Smooth muscle cell (in vitro differentiated cells): ENCODE results near the gene COX8A. TPM values are rescaled to one million over a fixed set of nuclear protein-coding genes. Genes with fewer than 3 reads are reported as not detected.
A peak's percentile ranks its signal among the peaks of the same experiment; 100 is the strongest.

ENCODE experiments used
- DNase-seq: peaks from one replicate; lab custom pipeline; 2025; ENCODE audit not compliant: unreplicated experiment; lab: John Stamatoyannopoulos, UW
- H2AFZ ChIP-seq: fragments of 200-600 bp; sonication (generic); 2 replicates; pipeline ENCODE4 v1.6.0; 2016; ENCODE audit warnings: antibody characterized with exemption, low read depth, mild to moderate bottlenecking
- H3F3A ChIP-seq: fragments of 200-600 bp; sonication (generic); 2 replicates; pipeline ENCODE4 v1.6.0; 2017; ENCODE audit warnings: antibody characterized with exemption, low read depth
- H3K27ac ChIP-seq: fragments of 200-600 bp; sonication (generic); 2 replicates; pipeline ENCODE4 v1.5.1; 2016; ENCODE audit warnings: low read depth, mild to moderate bottlenecking
- H3K27me3 ChIP-seq: fragments of 200-600 bp; sonication (generic); 2 replicates; pipeline ENCODE4 v1.6.1; 2016; ENCODE audit warnings: low read depth, mild to moderate bottlenecking
- H3K36me3 ChIP-seq: fragments of 200-600 bp; sonication (generic); 2 replicates; pipeline ENCODE4 v1.5.1; 2016; ENCODE audit warnings: low read depth
- H3K4me1 ChIP-seq: fragments of 200-600 bp; sonication (generic); 2 replicates; pipeline ENCODE4 v1.5.1; 2016; ENCODE audit warnings: low read depth
- H3K4me2 ChIP-seq: fragments of 200-600 bp; sonication (generic); 2 replicates; pipeline ENCODE4 v1.6.0; 2016; ENCODE audit warnings: mild to moderate bottlenecking
- H3K4me3 ChIP-seq: fragments of 200-600 bp; sonication (generic); 2 replicates; pipeline ENCODE4 v1.5.1; 2016; ENCODE audit warnings: mild to moderate bottlenecking
- H3K79me2 ChIP-seq: fragments of 200-600 bp; sonication (generic); 2 replicates; pipeline ENCODE4 v1.6.0; 2016; ENCODE audit warnings: low read depth, mild to moderate bottlenecking
- H3K9ac ChIP-seq: fragments of 200-600 bp; sonication (generic); 2 replicates; pipeline ENCODE4 v1.6.0; 2016; ENCODE audit warnings: low read depth
- H3K9me3 ChIP-seq: fragments of 200-600 bp; sonication (generic); replicated peaks from 2 replicates; pipeline ENCODE4 v1.5.1; 2016; ENCODE audit warnings: low read depth
- H4K20me1 ChIP-seq: fragments of 200-600 bp; sonication (generic); 2 replicates; pipeline ENCODE4 v1.6.0; 2016; ENCODE audit warnings: low read depth
- WGBS: methylation state at CpG from one replicate; pipeline ENCODE4 v1.1.7; 2016; ENCODE audit warnings: low lambda C conversion rate; 5-methylcytosine and 5-hydroxymethylcytosine counted together
- polyA plus RNA-seq: library from polyadenylated mRNA; unstranded; fragments of >200 nt; fragmentation: Nextera tagmentation; extraction: Ambion mirVana; gene quantifications from 2 replicates; pipeline ENCODE4 v1.2.1, GENCODE V29; 2016
- total RNA-seq: library from RNA; depleted of rRNA; stranded (reverse); fragments of >200 nt; gene quantifications from 2 replicates; pipeline ENCODE4 v1.2.3, GENCODE V29; 2014
- TF ChIP-seq, protein P1 (sequence below): fragments of 200-600 bp; sonication (generic); IDR thresholded peaks from 2 replicates; pipeline ENCODE4 v1.5.1; 2017; ENCODE audit warnings: borderline replicate concordance, mild to moderate bottlenecking, antibody characterized with exemption; ENCODE audit not compliant: insufficient read depth, poor library complexity, severe bottlenecking

The COX8A gene
- total and polyA plus RNA-seq, 2 experiments from 2014 or later = 534 to 551 TPM

DNA sequence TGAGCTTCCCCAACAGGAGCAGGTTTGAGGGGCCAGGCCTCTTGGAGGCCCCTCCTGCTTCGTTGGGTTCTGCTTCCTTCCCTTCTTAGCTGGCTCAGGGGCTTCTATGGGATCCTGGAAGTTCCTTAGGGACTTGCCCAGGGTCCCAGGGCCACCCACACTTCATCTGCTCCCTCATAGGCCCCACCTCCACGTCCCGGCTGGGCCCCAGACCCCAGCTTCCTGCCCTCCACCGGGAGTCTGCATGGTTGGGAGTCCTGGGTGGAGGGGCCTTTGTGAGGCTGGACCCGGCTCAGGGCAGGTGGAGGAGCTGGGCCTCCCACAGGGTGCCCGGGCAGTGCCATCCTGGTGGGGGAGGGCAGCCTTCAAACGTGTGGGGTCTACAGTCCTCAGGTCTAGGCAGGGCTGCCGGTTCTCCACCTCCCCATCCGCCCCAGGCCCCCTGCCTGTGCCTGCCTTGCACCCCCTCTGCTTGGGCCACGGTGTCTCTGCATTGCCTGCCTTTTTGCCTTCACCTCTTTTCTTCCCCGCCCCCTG is 23.4 kb downstream of the COX8A start:
- Histone ChIP-seq H2AFZ (no peak overlapping the region), H3K4me1 (peaks cover 21% of the 10 kb centered on the region), H3K4me3 (no peak overlapping the region), H3K36me3 (no peaks in the 10 kb centered on the region), H3K9me3 (no peaks in the 10 kb centered on the region), H3K27ac (no peak overlapping the region), H3K9ac (no peak overlapping the region), H3K27me3 (no peaks in the 10 kb centered on the region), H4K20me1 (peaks cover 75% of the 10 kb centered on the region), H3F3A (no peaks in the 10 kb centered on the region), H3K4me2 (no peak overlapping the region), H3K79me2 (no peaks in the 10 kb centered on the region)
- no peak for DNase-seq
- TF ChIP-seq, protein P1, sequence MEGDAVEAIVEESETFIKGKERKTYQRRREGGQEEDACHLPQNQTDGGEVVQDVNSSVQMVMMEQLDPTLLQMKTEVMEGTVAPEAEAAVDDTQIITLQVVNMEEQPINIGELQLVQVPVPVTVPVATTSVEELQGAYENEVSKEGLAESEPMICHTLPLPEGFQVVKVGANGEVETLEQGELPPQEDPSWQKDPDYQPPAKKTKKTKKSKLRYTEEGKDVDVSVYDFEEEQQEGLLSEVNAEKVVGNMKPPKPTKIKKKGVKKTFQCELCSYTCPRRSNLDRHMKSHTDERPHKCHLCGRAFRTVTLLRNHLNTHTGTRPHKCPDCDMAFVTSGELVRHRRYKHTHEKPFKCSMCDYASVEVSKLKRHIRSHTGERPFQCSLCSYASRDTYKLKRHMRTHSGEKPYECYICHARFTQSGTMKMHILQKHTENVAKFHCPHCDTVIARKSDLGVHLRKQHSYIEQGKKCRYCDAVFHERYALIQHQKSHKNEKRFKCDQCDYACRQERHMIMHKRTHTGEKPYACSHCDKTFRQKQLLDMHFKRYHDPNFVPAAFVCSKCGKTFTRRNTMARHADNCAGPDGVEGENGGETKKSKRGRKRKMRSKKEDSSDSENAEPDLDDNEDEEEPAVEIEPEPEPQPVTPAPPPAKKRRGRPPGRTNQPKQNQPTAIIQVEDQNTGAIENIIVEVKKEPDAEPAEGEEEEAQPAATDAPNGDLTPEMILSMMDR = no peak
- 88% methylated on average over 11 of the region's 11 CpGs for WGBS

DNA sequence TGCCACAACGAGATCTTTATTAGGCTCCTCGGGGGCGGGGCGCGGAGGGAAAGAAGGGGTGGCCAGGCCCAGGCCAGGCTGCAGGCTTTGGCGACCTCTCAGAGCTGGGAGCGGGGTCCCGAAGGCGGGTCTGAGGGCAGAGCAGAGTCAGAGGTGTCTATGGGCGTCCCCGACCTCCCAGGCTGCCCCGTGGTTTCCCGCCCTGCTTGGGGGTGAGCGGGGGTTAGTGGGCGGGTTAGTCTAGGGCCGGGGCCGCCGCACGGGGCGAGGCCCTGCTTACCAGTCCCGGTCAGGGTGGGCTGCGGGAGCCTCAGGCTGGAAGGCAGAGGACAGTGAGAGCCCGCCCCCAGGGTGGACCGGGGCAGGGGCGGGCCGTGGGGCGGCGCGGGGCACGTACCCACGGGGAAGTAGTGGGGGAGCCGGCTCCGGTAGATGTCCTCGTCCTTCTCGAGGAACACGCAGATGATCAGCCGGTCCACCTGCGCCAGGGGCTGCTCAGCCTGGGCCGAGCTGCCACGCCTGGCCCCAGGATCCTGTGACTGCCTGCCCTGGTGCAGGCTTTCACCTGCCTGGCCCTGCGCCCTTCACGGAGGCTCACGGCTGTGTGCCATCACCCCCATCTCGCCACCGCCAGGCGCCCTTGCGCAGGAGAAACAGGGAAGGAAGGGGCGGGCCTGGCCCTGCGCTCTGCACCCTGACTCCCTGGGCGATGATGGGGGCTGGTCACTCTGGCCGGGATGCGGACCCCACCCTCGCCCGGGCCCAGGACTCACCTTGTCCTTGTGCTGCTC is 24.3 kb downstream of the COX8A start:
- H3K36me3 ChIP-seq = no peaks in the 10 kb centered on the region
- no peaks in the 10 kb centered on the region for H3K9me3 ChIP-seq
- no peak for DNase-seq
- 29% methylated on average over 32 of the region's 54 CpGs for WGBS
- H3K79me2 ChIP-seq = no peaks in the 10 kb centered on the region
- H3F3A ChIP-seq = no peaks in the 10 kb centered on the region
- H3K27me3 ChIP-seq = no peaks in the 10 kb centered on the region
- peak overlapping the region; percentile 92 for H3K4me2 ChIP-seq
- H3K4me1 ChIP-seq = peaks cover 21% of the 10 kb centered on the region
- peak overlapping the region; percentile 44 for H3K4me3 ChIP-seq
- TF ChIP-seq, protein P1 = no peak
- no peak overlapping the region for H2AFZ ChIP-seq
- H3K27ac ChIP-seq = no peak overlapping the region
- H4K20me1 ChIP-seq = peaks cover 66% of the 10 kb centered on the region
- no peak overlapping the region for H3K9ac ChIP-seq

- peaks cover 58% of the 10 kb centered on the region for H4K20me1 ChIP-seq
- no peaks in the 10 kb centered on the region for H3K79me2 ChIP-seq
- no peaks in the 10 kb centered on the region for H3K27me3 ChIP-seq
- peak; percentile 25 for DNase-seq
- peaks cover 21% of the 10 kb centered on the region for H3K4me1 ChIP-seq
- no peak overlapping the region for H3K27ac ChIP-seq
- H3K36me3 ChIP-seq = no peaks in the 10 kb centered on the region
- 2% methylated on average over 19 of the region's 59 CpGs for WGBS
- H3K9me3 ChIP-seq = no peaks in the 10 kb centered on the region
- no peak overlapping the region for H3K9ac ChIP-seq
- H2AFZ ChIP-seq = no peak overlapping the region
- H3K4me3 ChIP-seq = peak overlapping the region; percentile 44
- peak overlapping the region; percentile 92 for H3K4me2 ChIP-seq
- no peaks in the 10 kb centered on the region for H3F3A ChIP-seq
- TF ChIP-seq, protein P1 = no peak
These were observed 25.1 kb downstream of the COX8A start for GRCh38 chr11:63999349-64000025.
